LNCaP clone FGC (cell line): ENCODE results near the gene SPINK7.

Source experiments
- DNase-seq: peaks from one replicate; pipeline ENCODE4 v3.0.0-alpha.2; 2011; ENCODE audit warnings: low read depth
- H3K4me3 ChIP-seq: 2 replicates; pipeline ENCODE4 v1.5.1; 2011; ENCODE audit warnings: mild to moderate bottlenecking, low read depth, low read length, control low read depth
- TF ChIP-seq, protein P1 (sequence below): IDR thresholded peaks from 2 replicates; pipeline ENCODE4 v1.5.1; 2012; ENCODE audit warnings: mild to moderate bottlenecking; ENCODE audit not compliant: control insufficient read depth, insufficient read depth; ENCODE audit errors: extremely low read depth

The SPINK7 gene

DNA sequence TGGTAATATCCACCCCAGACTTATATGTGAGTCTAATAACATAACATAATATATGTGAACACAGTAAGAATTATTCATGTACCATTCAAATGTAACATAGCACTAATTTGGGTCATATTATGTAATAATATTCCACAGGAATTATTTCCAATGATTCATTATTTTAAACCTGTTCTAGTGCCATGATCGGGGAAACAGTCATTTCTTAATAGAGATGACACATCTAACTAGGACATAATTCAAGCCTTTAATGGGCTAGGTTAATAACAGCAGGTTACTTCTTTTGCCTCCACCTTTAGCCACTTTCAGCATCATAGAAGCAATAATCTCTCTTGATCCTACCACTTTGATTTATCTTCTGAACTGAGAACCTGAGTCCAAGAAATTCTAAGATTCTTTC, 35.5 kb downstream of the SPINK7 start:
- DNase-seq, result no peak
- TF ChIP-seq, protein P1, sequence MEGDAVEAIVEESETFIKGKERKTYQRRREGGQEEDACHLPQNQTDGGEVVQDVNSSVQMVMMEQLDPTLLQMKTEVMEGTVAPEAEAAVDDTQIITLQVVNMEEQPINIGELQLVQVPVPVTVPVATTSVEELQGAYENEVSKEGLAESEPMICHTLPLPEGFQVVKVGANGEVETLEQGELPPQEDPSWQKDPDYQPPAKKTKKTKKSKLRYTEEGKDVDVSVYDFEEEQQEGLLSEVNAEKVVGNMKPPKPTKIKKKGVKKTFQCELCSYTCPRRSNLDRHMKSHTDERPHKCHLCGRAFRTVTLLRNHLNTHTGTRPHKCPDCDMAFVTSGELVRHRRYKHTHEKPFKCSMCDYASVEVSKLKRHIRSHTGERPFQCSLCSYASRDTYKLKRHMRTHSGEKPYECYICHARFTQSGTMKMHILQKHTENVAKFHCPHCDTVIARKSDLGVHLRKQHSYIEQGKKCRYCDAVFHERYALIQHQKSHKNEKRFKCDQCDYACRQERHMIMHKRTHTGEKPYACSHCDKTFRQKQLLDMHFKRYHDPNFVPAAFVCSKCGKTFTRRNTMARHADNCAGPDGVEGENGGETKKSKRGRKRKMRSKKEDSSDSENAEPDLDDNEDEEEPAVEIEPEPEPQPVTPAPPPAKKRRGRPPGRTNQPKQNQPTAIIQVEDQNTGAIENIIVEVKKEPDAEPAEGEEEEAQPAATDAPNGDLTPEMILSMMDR, result no peak
- no peak overlapping the region for H3K4me3 ChIP-seq

DNA sequence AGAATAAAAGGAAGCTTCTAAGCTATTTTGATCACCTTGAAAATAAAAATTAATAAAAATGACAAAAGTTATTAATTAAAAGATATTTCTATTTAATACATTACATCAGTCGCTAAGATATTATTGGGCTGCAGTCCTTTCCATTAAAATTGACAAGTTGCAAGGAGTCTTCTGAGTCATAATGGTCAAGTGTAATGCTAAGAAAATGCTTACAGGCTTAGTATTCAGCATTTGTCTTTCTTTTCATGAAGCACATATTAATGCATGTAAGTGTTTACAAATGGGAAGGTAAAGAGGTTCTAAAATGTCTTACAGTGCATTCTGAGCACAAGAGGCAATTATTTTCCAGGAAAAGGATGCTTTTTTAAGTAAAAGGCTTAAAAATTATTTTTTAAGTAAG, 40.5 kb downstream of the SPINK7 start:
- TF ChIP-seq, protein P1, result no peak
- H3K4me3 ChIP-seq, result no peak overlapping the region
- DNase-seq, result no peak

DNA sequence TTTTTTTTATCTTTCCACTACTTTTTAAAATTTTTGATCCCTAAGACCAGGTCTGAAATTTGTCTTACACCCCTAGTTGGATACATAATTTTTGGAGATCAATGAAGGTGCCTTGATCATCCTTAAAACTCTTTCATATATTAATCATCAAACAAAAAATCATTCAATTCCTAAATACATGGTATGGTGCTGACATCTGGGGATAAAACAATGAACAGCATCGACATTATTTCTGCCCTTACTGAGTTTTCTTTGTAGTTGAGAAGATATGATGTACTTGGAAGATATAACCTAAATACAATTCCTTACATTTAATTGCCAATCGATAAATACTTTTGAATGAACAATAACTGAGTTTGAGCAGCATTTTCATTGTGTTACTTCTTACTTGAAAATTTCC, 41.4 kb downstream of the SPINK7 start:
- DNase-seq, result no peak
- H3K4me3 ChIP-seq, result no peak overlapping the region
- TF ChIP-seq, protein P1, result peak; percentile 10; the same call in 1 of the 2 replicates

DNA sequence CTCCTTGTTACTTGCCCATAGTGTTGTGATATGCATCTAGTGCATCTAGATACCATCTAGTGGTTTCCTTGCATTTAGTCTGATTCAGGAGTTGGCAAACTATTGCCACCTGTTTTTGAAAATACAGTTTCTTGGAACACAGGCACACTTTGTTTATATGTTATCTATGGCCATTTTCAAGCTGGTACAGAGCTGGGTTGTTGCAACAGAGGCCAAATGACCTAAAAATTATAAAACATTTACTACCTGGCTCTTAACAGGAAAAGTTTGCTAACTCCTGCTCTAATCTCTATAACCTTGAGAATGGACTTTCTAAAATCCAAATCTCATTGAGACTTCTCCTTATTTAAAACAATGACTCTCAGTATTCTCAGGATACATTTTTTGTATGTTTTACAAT, 52.1 kb downstream of the SPINK7 start:
- no peak for DNase-seq
- TF ChIP-seq, protein P1, result no peak
- H3K4me3 ChIP-seq, result no peak overlapping the region
